GM12872 (cell line): ENCODE measurements around the gene FBLN5.

Experiments
- CTCF ChIP-seq: IDR thresholded peaks from 3 replicates; pipeline ENCODE4 v1.5.1; 2011; ENCODE audit warnings: low read depth, mild to moderate bottlenecking, low read length, moderate library complexity; ENCODE audit not compliant: insufficient read depth

FBLN5 gene

GRCh38 chr14:91889477-91890211, 57.9 kb downstream of the FBLN5 start:
- TF ChIP-seq CTCF: no peak

GRCh38 chr14:91888641-91889476, 58.6 kb downstream of the FBLN5 start:
- no peak for TF ChIP-seq CTCF

- TF ChIP-seq CTCF: no peak
Observed at GRCh38 chr14:91886961-91887360, 60.5 kb downstream of the FBLN5 start.

- TF ChIP-seq CTCF: no peak
Observed at GRCh38 chr14:91885839-91886238, 61.7 kb downstream of the FBLN5 start.

- no peak for TF ChIP-seq CTCF
Observed at GRCh38 chr14:91885113-91885712, 62.3 kb downstream of the FBLN5 start.

- no peak for TF ChIP-seq CTCF
Observed at GRCh38 chr14:91884664-91885063, 62.8 kb downstream of the FBLN5 start.

GRCh38 chr14:91883753-91884152, 63.7 kb downstream of the FBLN5 start:
- TF ChIP-seq CTCF: no peak
